Jurkat, Clone E6-1 (cell line): ENCODE results near the gene DCC.

ENCODE experiments used
- DNase-seq: peaks from one replicate; pipeline ENCODE4 v3.0.0-alpha.2; 2011; ENCODE audit warnings: low read depth, low spot score
- H3K4me3 ChIP-seq: 2 replicates; pipeline ENCODE4 v1.5.1; 2011; ENCODE audit warnings: mild to moderate bottlenecking, low read length, control low read depth, moderate library complexity

Gene DCC

DNA sequence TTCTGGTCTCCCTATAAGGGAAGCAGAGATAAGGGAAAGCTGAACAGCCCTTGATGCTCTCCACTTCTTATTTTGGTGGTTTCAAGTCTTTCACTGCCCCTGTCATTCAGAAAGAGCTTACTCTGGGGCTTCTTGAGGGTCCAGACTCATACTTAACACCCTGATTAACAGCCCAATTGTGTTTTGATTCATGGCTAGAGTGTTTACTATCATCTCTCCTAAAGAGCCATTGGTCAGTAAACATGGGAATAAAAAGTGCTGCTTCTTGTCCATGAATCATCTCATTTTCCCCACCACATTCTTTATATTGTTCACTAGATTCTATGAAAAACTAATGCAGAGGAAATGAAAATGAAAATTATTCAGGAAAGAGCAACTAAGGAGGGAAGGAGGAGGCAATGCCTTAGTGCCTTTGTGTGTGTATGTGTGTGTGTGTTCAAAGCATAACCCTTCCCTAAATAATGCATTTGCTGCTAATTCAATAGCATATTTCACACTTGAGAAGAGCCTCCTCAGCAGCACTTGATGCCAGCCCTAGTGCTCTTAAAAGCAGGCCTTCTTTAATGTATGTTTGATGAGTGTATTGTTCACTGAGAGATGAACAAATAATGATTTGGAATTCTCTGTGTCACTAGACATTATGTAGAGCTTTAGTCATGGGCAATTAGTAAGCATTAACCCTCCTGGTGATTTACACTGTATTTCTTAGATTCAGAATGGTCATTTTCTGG lies 63.5 kb downstream of the DCC start:
- DNase-seq = no peak
- no peak overlapping the region for H3K4me3 ChIP-seq

DNA sequence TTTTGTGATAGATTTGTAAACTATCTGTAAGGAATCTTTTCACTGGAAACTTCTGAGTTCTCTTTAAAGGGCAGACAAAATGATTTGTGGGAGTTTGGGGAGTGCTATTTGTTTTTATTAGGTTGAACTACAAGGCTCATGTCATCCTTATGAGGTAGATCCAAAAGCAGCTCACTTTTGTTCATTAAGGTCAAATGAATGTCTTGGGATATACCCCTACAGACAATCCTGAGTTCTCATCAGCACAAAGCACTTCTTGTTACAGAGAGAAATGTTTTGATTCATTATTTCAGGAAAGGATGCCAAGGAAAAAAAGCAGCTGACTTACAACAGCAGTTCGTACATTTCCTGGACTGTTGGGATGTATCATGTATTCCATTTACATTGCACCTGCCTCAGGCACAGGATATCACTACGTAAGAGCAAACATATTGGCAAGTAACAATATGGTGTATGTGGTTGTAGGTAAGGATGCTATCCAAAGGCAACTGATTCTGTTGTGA lies 68.9 kb downstream of the DCC start:
- no peak for DNase-seq
- no peak overlapping the region for H3K4me3 ChIP-seq

DNA sequence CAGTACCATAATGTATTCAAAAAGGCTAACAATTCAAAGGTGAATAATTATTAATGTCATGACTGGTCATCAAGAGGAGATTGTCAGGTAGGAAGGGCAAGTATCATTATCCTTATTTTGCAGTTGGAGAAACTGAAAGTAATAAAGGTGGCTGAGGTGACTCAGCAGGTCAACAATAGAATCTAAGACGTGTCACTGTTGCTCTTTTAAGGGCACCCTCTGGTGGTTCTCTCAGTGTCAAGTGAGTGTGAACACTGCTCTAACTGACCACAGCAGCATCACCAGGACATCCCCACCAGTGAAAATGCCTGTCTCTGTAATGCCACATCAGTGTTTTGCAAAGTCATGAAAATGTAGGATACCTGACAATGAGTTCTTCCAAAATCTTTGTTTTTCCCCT lies 69.7 kb downstream of the DCC start:
- no peak for DNase-seq
- H3K4me3 ChIP-seq = no peak overlapping the region

DNA sequence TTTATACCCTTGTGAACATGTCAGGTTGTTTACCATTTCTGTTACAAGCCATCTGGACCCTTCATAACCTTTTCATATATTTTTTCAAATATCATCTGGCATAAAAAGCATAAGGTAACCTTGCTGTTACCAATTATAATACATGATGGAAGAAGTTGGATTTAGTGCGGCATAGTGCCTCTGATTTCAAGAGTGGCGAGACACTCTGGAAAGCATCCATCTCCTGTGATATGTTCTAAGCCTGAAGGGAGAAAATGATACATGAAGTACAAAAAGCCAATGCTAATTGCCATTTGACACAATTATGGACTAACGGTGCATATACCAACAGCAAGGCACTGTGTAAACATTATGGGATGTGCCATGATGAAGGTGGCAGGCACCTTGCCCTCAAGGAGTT lies 75.1 kb downstream of the DCC start:
- H3K4me3 ChIP-seq = no peak overlapping the region
- DNase-seq = no peak

DNA sequence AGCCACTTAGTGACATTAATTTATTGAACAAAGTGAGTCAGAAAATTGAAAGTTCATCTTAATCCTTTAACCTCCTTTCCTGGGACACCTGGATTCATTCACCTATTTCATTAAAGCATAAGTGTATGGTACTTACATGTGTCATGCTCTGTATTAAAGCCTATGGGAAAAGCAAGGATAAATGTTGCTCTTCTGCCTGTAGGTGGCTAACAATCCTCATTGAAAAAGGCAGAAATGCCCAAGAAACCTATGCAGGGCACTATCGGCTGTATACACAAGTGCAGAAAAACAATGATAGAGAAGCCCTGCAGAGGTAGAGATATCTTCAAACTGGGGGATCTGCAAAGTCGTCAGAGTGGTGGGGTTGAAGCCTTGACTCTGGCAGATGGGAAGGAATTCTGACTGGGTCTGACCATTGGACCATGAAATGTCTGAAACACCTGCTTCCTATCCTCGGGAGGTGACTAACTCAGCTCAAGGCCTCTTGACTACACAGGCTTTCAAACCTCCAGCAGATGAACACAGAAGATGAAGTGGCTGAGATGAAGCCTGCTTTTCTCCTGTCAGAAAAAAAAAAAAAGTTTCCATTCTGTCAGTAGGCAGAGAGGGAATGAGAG lies 83.1 kb downstream of the DCC start:
- no peak overlapping the region for H3K4me3 ChIP-seq
- no peak for DNase-seq

- no peak for DNase-seq
- H3K4me3 ChIP-seq = no peak overlapping the region
These were observed 86.0 kb downstream of the DCC start for GRCh38 chr18:52426041-52426440.

DNA sequence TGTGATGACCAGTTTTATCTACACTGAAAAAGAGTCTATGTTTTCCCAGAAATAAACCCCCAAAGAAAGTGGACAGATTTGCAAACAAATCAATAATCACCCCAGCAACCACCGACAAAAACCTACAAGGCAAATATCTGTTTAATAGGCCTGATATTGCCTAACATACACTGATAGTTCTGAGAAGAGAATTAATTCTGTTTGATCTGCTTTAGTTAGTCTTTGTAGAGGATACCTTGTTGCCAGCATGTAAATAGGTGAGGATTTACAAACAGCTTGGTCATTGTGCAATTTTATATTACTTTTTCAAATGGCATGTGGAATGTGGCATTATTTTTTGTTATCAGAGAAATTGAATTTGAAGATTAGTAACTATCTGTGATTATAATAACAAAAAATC lies 86.5 kb downstream of the DCC start:
- DNase-seq = no peak

GRCh38 chr18:52427521-52428175 lies 87.7 kb downstream of the DCC start:
- no peak for DNase-seq

More for the DNA sequence above, 86.5 kb downstream of the DCC start:
- H3K4me3 ChIP-seq = no peak overlapping the region

DNA sequence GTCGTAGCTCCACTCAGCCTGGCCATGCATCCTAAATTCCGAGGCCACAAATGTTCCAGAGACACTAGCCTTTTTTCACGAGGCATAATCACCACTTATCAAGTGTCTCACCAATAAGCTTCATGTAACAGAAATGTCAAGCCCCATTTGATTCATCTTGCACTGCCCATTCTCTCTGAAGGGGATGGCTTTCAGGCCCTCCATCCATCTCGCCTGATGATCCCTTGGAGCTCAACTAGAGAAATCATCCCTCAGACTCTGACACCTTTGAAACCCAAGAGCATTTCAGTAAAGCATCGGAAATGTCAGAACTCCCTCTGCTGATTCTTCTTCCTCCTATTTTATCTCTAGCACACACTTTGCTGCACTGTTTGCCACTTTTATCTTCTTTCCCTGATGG lies 91.7 kb downstream of the DCC start:
- no peak for DNase-seq
- H3K4me3 ChIP-seq = no peak overlapping the region

More at GRCh38 chr18:52427521-52428175, 87.7 kb downstream of the DCC start:
- no peak overlapping the region for H3K4me3 ChIP-seq

DNA sequence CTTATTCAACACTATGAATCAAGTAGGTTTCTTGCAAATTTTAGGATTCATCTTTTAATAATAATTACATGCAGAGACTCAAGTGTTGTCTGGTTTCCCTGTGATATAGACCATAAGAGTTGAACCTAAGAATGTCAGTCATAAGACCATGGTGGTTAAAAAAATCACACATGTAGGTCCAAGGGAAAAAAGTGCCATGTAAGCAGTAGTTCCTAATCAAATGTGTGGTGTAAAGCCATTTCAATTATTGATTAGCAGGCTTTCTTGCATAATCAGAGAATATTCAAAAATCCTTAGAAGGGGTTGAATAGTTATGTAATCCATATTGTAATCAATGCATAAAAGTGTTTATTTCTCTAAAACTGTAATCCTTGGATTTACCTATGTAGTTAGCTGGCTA lies 93.8 kb downstream of the DCC start:
- DNase-seq = no peak

DNA sequence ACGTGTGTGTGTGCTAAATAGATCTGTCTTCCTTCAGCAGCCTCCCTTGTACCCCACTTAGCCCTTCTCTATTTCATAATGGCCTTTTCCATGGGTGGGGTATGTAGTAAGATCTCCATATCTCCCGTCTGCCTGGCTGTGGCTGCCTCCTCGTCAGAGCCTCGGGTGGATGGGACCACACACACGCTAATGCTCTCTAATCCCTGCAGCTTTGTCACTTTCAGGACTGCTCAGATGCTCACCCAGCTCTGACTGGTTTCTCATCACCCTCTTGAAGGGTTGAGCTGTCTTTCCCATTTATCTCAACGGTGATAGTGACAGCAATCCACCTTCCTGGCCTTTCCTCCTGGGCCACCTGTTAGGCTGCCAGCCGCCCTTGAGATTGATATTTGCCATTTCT lies 95.3 kb downstream of the DCC start:
- no peak for DNase-seq
- H3K4me3 ChIP-seq = no peak overlapping the region

More for the DNA sequence above, 93.8 kb downstream of the DCC start:
- H3K4me3 ChIP-seq = no peak overlapping the region

DNA sequence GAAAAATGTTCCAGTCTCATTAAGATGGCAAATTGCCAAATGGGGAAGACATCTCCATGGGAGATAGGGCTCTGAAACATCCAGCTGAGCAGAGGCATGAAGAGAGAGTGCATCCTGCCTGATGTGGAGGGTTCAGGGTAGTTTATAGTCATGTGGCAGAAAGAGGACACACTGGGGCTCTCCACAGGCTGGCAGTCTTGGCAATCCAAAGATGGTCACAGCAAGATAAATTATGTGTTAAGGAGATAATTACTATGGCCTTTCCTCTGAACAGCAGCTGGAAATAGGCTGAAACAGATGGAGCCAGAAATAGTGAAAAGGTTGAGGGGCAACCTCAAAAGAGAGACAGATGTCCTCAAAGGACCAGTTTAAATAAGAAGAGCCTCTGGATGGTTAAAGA lies 97.2 kb downstream of the DCC start:
- no peak overlapping the region for H3K4me3 ChIP-seq
- no peak for DNase-seq

GRCh38 chr18:52439457-52439856 lies 99.5 kb downstream of the DCC start:
- no peak overlapping the region for H3K4me3 ChIP-seq
- DNase-seq = no peak

DNA sequence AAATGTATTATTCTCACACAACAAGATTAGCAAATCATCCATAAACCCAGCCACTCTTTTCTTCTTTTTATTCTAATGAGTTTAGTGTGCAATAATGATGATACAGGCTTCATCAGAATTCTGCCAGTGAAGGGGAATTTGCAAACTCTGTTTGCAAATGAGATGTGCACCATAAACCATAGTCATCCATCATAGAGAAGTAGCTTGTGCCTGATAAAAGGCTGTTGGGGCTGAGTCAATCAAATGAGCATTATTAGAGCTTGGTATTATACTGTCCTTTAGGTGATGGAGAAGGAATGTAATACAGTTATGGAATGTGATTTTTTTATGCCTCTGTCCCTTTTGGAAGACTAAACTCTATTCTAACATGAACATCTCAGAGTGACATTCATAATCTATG lies 101.8 kb downstream of the DCC start:
- DNase-seq = no peak
- H3K4me3 ChIP-seq = no peak overlapping the region

DNA sequence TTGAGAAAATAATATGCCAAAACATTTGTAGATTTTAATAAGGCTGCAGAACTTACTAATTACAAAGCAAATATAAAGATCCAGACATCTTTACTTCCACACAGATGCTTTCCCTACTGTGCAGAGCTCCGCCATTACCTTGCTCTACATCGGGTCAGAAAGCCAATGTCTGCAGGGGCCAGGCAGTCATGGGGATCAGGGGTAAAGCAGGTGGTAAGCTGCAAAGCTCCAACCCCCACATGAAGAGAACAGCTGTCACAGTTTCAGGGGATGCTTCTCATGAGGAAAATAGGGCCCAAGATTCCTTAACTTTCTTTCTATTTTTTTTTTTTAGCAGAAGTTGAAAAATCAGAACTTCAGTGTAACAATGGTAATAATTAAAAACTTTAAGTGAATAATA lies 102.7 kb downstream of the DCC start:
- DNase-seq = no peak
- H3K4me3 ChIP-seq = no peak overlapping the region

DNA sequence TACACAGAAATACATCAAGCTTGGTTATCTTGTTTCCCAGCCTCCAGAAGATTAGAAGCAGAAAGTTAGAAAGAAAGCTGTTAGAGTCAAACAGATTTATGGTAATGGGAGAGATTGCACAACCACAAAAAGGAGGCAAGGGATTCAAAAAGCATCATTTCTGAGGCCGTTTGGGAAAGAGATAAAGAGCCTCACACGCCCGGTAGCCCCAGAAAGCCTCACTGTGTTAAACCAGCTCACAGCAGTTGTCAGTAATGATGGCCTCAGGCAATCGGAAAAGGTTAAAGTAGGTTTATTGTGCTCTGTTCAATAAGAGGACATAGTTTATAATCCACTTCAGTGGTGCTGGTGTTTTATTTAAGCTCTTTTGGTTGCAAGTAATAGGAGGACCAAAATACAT lies 111.3 kb downstream of the DCC start:
- H3K4me3 ChIP-seq = no peak overlapping the region
- DNase-seq = no peak

DNA sequence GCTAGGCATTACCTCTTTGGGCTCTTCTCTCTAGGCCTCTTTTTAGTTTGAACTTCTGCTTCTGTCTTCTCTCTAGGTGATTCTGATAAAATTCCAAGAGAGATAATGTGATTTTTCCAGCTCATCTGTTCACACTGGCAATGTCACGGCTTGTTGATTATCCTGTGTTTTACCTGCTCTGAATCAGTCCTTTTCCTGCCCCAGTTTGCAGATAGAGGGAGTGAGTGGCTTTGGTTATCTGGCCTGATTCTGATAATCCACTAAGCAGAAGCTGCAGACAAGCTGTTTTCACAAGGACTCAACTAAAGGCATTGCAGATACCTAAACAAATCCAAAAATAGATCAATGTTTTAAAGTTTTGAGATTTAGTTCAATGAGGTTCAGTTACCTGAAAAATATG lies 111.9 kb downstream of the DCC start:
- no peak for DNase-seq
- H3K4me3 ChIP-seq = no peak overlapping the region

DNA sequence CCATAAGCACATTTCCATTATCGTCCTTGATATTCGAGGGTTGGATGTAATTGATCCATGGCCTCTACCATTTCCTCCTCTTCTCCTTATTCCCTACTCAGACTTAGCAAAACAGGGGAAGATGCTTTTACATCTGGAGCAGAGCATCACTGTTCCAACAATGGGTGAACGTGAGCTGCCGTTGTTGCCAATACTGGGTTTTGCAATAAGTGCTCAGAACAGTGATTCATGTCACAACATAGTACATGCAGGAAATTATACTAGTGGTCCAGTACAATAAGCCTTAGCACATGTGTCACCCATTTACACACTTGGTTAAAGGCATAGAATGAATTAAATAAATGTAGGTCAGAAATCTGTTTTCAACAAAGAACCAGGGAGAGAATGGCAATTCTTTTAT lies 112.4 kb downstream of the DCC start:
- no peak for DNase-seq
- H3K4me3 ChIP-seq = no peak overlapping the region

DNA sequence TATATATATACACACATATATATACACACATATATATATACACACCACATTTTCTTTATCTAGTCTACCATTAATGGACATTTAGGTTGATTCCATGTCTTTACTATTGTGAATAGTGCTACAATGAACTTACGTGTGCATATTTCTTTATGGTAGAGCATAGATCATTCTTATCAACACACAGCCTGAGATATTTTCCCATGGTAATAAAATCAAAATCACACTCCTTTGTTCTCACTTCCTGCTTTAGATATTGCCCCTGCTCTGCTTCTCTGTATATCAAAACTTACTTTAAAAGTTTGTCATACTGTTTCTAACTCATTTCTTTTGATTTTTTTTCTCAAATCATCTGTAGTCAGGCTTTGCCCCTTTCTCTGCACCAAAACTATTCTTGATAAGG lies 119.9 kb downstream of the DCC start:
- no peak overlapping the region for H3K4me3 ChIP-seq

DNA sequence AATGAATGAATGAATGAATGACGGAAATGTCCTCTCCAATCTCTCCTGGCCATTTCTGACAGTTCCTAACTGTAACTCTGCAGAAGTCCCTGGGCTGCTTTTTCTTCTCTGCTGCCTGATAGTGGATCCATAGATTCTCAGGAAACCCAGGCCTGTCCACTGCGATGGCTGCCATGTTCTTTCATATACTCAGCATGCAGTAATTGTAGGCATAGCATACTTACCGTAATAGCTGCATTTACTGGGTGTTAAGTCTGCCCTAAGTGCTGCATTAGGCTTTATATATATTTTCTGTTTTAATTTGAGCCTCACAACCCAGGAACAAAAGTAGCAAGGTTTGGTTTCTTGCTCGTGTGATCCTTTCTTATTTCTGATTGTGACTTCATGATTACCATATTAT lies 122.9 kb downstream of the DCC start:
- no peak overlapping the region for H3K4me3 ChIP-seq
- no peak for DNase-seq

More for the DNA sequence above, 119.9 kb downstream of the DCC start:
- no peak for DNase-seq
